Body of pancreas (tissue), 4 donors: Measurements from ENCODE around the gene ADGRL1.

Experiments used
- POLR2A ChIP-seq, 3 donors: fragments of 450-650 bp; IDR thresholded peaks; one replicate each; pipeline ENCODE4 v1.6.1; 2016; ENCODE audit warnings: antibody characterized with exemption in 3 of 3, mild to moderate bottlenecking in 2 of 3
- TF ChIP-seq, protein P1 (sequence below), 7 experiments: fragments of 450-650 bp in 4 of 7; fragments of 200-600 bp in 3 of 7; sonication (generic) in 3 of 7; IDR thresholded peaks; one replicate each; pipeline ENCODE4 v1.5.1; 2016 to 2019; ENCODE audit warnings: antibody characterized with exemption in 7 of 7

DNA sequence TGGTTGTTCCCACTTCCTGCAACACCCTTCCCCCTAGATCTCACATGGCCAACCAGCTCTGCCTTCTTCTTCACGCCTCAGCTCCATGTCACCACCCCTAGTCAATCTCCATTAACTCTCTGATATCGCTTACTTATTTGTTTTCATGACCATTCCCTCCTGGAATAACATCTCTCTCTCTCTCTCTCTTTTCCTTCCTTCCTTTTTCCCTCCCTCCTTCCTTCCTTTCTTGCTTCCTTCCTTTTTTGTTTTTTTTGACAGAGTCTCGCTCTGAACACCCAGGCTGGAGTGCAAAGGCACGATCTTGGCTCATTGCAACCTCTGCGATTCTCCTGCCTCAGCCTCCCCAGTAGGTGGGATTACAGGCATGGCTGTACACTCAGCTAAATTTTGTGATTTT lies 44.9 kb upstream of the ADGRL1 start:
- TF ChIP-seq, protein P1, sequence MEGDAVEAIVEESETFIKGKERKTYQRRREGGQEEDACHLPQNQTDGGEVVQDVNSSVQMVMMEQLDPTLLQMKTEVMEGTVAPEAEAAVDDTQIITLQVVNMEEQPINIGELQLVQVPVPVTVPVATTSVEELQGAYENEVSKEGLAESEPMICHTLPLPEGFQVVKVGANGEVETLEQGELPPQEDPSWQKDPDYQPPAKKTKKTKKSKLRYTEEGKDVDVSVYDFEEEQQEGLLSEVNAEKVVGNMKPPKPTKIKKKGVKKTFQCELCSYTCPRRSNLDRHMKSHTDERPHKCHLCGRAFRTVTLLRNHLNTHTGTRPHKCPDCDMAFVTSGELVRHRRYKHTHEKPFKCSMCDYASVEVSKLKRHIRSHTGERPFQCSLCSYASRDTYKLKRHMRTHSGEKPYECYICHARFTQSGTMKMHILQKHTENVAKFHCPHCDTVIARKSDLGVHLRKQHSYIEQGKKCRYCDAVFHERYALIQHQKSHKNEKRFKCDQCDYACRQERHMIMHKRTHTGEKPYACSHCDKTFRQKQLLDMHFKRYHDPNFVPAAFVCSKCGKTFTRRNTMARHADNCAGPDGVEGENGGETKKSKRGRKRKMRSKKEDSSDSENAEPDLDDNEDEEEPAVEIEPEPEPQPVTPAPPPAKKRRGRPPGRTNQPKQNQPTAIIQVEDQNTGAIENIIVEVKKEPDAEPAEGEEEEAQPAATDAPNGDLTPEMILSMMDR (IDR thresholded peaks at IDR 0.05): no peak
- no peak for TF ChIP-seq POLR2A (IDR thresholded peaks at IDR 0.05)
